HG03571 (cell line): ENCODE measurements around the gene KRT78.
"Not testable (repeated sequence)": the region's sequence is repeated elsewhere in the genome, so short reads cannot be mapped to it uniquely, and the experiment has no call there.

ENCODE experiments used
- ATAC-seq: cut with Tn5 transposase; IDR thresholded peaks from one replicate; pipeline ENCODE4 v1.9.1; 2021; ENCODE audit not compliant: unreplicated experiment

The KRT78 gene

DNA sequence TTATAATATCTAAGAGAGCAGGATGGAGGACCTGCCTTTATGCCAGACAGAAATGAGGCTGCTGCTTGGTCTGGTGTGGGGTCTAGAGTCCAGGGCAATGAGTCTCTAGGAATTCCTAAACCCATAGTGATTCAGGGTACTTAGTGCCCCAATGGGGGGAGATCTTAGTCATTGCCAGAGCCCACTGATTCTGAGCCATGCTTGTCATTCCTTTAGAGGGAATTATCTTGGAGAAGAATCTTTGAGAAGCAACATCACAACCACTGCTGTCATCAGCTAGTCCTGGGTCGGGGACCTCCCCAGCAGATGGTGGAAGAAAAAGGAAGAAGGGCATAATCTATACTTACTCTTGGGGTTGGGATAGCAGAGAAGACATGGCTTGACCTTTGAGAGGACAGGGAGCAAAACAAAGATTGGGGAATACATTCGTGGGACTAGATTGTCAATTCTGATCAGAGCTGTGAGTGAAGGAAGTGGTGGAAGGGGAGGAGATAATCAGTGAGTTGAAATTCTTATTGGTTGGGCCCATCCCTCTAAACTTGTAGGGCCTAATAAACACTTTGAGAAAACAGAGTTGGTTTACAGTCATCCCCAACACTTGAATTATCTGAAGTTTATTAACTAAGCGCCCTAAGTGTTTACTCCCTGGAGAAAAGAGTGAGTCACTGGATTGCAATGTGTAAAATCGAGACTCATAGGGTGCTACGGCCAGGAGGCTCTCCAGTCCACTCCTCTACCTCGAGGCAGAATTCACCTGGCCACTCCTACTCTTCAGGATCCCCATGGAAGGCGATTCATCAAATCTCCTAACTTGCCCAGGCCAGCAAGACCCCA lies 49.9 kb downstream of the KRT78 start:
- no peak for ATAC-seq

DNA sequence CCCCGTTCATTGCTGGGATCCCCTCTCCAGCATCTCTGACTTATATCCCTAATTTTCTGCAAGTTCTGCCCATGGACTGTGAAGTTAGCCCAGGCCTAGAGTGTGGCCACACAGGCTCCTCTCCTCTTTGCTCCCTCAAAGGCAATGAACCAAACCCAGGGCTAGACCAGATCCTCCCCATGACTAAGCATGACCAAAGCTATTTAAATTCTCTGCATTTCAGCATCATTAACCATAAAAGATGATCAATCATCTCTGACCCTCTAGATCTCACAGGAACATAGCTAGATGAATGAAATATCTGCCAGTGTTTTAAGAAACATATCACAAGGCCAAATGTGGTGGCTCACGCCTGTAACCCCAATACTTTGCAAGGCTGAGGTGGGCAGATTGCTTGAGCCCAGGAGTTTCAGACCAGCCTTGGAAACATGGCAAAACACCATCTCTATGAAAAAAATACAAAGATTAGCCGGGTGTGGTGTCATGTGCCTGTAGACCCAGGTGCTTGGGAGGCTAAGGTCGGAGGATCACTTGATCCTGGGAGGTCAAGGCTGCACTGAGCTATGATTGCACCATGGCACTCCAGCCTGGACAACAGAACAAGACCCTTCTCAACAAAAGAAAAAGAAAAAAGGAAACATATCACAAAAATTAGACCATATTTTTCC lies 50.7 kb downstream of the KRT78 start:
- ATAC-seq: no peak

DNA sequence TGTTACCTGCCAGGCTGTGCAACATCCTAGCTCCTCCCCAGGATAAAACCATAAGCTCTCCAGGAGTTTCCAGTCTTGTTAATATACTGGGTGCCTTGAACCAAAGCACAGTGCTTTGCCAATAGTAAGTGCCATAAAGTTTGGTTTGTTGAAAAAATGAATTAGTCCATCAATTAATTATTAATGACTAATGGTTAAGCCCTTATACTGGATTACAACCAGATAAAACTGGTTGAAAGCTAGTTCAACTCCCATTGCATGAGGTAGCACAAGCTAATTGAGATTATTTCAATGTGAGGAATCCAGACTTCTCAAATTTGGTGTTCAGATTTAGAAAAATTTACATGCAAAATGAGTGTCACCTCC lies 51.3 kb downstream of the KRT78 start:
- ATAC-seq: no peak

DNA sequence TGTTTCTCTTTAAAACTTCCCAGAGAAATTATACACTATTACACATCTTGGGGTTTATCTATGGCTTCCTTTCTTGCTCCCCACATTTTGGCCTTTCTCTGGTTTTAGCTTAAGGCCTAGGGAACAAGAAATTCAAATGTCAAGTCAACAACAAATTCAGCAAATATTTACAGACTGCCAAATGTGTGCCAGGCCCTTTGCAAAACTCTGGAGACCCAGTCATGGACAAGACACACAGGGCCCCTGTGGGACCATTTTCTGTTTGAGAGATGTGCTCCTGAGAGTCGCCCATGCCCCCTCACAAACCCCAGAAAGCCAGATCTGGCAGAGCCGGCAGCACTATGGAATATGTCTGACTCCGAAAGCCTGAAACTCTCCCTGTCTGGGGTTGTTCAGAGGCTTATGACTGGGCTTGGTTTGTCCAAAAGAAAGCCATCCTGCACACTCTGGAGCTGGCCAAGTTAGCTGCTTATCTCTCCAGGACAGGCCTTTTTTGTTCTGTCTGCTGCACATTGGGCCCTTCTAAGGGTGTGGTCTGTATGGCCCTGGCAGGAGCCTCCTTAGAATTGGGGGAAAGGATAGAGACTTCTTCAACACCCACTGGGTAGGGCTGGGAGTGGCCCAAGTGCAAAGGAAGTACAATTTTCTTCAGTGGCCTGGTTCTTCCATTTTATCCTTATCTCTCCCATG lies 51.8 kb downstream of the KRT78 start:
- ATAC-seq: no peak

DNA sequence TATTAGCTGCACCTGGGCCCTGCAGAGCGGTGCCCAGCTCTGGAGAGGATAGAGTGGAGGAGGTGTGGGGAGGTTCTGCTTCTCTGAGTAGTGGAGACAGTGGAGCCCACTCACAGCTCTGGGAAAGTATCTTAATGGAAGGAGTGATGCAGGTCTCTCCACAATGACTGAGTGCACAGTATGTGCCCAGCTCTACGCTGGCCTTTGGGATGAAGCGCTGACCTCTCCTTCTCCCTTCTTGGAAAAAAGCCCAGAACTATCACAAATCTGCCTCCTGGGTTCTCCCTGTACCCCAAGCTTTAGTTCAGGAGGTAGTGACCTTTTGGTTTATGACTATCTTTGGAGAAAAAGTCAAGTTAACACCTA lies 52.4 kb downstream of the KRT78 start:
- ATAC-seq: no peak

DNA sequence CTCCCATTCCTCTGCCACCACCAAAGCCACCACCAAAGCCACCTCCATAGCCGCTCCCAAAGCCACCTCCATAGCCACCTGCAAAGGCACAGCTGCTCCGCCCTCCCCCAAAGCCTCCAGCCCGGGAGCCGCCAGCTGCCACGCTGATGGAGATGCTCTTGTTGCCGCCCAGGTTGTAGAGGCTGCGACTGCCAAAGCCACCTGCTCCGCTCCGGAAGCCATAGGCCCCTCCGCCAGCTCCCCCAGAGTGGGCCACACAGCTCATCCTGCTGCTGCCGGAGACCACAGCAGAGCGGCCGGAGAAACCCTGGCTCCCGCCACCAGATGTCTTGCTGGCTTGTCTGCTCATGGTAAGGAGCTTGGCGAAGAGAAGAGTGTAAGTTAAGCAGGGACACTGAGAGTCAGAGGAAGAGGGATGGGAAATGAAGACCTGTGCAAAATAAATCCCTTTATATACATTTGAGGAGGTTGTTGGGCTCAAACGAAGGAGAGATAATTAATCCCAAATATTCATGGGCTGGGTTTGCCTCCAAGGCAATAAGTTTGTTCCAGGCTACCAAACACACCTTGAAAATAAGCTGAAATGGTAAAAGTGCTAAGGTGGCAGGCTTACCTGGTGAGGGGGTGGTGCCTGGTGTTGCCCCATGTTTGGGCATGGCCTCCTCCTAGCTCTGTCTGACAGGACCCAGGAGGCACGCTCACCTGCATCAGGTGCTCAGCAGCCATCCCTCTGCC lies 52.9 kb downstream of the KRT78 start, which contains the start of gene KRT3:
Gene KRT3, minus strand, starts transcription at position 424 of the 735 bp plus-strand sequence. Its CDS starts 75 bp downstream, at position 349.
- ATAC-seq: no peak

DNA sequence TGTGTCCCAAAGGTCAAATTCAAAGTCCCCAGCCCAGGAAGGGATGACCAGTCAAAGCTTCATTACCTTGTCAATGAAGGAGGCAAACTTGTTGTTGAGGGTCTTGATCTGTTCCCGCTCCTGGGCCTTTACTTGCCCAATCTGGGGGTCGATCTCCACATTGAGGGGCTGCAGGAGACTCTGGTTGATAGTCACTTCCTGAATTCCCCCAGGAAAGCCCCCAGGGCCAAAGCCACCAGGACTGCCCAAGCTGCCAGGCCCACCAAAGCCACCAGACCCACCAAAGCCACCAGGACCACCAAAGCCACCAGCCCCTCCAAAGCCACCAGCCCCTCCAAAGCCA lies 53.5 kb downstream of the KRT78 start:
- not testable (repeated sequence) for ATAC-seq

DNA sequence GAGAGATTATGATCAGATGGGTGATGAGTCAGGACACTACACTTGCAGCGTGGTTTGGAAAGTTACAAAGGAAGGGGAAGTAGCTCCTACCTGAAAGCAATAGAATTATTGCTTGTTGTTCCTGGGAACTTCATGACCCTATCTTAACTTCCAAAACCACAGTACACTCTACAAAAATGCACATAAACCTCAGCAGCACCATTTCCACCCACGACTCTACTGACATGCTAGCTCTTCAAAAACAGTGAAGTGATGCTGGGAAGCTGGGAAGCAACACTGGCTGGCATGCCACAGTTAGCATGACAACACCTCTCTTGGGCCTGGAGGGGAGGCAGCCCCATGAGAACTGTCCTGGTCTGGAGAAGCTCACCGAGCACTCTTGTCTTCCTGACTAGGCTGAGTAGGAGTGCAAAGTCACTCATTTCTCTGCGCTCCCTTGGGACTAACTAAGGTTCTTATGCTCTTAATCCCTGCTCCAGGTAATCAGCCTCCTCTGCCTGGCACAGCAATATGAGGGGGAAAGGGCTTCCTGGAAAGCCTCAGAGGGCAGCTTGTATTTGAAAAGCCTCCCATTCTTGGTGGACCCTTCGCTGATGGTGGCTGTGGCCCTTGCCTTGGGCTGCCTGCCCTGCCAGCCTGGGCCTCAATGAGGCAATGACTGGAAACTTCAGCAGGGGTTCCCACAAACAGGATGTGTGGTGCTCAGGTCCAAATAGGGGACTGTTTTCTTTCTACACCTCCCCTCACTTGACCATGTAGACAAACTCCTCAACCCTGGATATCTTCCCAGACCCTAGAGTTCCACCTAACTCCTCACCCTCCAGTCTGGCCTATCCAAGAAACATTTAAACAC lies 54.1 kb downstream of the KRT78 start:
- no peak for ATAC-seq

DNA sequence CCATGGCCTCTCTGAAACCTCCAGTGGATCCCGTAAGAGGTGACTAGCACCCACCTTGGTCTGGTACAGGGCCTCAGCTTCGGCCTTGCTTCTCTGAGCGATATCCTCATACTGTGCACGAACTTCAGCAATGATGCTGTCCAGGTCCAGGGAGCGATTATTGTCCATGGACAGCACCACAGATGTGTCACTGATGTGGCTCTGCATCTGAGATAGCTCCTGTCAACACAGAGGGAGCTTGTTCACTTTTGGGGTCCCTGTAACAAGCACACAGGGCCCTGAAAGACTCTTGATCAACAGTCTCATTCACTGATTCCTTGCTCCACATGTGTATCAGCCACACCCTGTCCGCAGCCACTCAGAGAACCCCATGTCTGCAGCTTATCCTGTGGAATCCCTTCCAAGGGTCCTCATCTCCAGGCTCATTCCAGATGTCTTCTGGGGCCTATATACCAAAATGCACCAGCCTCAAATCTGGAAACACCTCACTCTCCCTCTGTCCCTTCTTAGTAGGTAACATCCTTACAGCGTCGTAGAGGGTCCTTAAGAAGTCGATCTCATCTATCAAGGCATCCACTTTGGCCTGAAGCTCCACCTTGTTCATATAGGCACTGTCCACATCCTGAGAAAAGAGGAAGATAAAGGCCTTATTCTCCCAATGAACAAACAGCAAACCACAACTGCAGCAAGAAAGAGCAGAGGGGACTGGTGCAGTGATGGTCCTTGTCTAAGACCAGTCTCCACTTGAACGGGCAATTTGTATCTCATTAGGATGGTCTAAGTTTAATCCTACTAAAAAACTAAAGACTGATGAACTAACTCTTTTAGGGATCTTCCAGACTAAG lies 56.4 kb downstream of the KRT78 start:
- ATAC-seq: no peak

DNA sequence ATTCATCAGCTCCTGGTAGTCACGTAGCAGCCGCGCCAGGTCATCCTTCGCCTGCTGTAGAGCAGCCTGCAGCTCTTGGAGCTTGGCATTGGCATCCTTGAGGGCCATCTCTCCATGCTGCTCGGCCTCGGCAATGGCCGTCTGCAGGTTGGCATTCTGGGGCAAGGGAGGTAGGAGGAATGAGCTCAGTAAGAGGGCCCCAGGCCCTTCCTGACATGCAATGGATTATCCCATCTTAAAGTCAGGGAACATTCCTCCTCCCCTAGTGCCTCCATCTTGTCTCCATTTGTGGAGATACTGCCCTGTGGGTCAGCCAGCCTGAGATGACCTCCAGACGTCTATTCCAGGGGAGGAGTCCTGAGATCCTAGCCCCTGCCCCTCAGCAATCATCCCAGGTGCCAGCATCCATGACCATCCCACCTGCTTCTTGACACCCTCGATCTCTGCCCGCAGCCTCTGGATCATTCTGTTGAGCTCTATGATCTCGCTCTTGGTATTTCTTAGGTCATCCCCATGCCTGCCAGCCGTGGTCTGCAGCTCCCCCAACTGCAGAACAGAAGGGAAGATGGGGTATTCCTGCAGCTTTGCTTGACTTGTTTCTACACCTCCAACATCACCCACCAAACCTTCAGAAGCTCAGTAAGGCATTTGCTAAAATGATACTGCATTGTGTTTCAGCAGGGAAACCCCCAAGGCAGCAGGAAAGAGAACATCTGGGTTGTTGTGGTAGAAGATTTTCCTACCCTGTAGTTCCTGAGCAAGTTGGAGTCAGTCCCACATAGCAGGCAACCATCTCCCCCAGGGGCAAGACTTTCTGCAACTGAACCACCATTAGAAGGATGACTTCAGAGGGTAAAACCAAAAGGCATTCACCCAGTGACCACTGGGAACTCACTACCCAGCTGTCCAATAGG lies 57.3 kb downstream of the KRT78 start:
- no peak for ATAC-seq

DNA sequence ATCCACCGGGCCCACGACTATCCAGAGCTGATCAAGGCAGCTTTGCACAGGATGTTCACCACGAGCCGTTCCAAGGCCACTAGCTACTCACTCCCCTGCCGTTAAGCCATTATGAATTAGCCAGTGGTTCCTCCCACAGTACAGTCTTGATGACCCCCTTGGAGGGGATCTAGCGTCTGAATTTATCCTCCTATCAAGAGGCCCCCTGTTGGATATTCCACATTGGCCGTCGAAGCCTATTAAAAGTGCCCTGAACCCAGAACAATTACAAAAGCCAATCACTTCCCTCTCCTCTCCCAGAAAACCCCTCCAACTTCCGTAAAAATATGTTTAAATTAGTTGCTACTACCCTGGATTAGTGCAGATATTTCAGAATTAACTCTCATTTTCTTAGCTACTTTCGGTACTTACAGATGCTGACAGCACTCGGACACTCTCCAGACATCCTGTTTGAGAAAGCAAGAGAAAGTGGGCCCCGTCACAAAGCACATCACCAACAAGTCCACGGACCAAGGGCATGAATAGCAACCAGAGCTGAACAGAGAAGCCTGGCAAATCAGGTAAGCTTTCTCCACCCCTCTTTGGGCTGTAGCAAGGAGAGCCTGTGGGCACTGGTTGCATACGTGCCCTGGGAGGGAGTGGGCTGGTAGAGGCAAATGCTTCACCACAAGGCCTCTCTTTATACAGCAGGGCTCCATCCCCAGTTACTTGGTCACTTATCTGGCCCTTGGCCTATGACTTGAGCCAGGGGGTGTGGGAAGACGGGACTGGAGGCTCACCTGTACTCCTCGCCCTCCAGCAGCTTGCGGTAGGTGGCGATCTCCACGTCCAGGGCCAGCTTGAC lies 58.1 kb downstream of the KRT78 start:
- ATAC-seq: no peak

DNA sequence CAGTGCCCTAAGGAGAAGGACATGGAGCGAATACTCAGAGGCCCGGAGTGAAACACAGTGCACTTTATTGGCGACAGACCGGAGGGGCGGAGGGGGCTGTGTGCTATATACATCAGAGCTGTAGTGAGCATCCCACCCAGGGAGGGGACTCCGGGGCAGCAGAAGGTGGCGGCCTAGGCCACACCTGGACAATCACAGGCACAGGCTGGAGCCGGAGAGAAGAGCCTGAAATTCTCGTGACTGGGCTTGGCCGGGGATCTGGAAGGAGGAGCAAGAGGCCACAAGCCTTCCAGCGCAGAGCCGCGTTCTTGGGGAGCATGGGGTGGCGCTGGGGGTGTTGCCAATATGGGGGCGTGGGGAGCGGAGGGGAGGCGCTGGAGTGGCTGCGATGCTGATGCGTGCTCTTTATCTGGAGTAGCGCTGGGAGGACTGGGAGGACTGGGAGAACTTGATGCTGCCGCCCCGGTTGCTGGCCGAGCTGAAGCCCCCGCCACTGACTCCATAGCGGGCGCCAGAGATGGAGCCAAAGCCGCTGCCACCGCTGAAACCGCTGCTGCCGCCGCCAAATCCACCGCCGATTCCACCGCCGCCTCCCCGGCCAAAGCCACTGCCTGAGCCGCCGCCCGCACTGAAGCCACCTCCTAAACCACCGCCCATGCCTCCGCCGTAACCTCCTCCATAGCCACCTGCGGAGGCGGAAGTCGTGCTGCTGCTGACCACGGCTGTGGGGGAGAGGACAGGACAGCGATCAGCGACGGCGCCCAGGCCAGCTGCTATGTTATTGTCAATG lies 59.0 kb downstream of the KRT78 start:
- no peak for ATAC-seq

DNA sequence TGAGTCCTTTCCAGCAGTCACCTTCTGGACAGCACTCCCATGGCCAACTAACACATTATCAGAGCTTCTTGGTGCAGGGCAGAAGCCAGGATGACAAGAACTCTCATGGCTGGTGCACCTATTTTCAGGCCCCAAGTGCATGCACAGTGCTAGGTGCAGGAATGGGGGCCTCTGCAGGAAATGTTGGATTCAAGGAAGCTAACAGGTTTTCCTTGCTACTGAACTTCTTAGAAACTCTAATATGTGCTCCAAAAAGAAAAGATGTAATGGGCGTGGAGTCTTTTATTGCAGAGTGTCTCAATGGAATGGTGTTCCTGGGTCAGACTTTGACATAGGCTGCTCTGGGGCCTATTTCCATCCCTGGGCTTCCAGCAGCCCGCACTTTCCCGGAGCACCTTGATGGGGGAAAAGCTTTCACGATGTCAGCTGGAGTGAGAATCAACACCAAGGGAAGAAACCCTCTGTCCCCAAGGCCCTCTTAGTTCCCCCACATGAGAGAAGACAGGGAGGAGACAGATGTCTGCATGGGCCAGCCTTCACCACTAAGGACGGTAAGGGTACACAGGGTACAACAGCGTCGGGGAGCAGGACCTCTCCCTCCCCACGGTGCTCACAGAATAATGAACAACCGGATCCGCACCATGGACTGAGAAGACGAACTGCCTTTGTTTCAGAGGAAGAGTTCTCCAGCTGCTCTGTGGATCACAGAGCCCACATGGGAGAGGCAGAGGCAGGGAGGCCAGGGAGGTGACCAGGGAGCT lies 59.7 kb downstream of the KRT78 start:
- no peak for ATAC-seq

DNA sequence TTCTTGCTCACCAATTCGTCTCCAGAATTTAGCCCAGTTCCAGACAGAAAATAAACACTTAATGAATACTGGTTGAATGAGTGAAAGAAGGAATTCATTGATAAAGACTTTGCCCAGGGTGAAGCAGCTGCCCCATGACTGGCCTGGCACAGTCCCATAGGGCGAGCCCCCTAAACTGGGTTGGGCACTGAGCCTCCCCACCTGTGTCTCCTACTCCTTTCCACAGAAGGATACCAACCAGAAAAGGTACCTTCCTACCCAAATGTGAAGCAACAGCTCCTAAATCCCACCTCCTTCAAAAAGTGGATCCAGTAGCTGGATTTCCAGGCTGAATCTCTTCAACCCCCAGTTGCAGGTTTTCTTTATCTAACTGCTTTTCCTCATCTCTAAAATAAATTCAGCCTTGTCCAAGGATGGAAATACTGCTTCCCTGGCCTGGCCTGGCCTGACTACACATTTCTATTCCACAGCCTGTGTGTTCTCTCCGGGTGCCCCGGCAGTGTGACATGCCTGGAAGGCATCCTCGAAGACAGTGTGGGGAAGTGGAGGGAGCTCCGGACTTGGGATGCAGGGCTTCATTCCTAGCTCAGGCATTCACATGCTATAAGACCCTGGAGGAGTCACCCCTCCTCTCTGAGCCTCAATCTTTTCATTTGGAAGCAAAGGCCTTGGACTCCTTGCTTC lies 60.5 kb downstream of the KRT78 start:
- ATAC-seq: no peak
